ENCODE measurements around the gene LRRC41. TPM values are rescaled to one million over a fixed set of nuclear protein-coding genes. Genes with fewer than 3 reads are reported as not detected.
"Not testable (repeated sequence)": the region's sequence is repeated elsewhere in the genome, so short reads cannot be mapped to it uniquely, and the experiment has no call there.

Gene LRRC41
- total RNA-seq, 1 donor from 2014 or later, result 58.4 TPM

DNA sequence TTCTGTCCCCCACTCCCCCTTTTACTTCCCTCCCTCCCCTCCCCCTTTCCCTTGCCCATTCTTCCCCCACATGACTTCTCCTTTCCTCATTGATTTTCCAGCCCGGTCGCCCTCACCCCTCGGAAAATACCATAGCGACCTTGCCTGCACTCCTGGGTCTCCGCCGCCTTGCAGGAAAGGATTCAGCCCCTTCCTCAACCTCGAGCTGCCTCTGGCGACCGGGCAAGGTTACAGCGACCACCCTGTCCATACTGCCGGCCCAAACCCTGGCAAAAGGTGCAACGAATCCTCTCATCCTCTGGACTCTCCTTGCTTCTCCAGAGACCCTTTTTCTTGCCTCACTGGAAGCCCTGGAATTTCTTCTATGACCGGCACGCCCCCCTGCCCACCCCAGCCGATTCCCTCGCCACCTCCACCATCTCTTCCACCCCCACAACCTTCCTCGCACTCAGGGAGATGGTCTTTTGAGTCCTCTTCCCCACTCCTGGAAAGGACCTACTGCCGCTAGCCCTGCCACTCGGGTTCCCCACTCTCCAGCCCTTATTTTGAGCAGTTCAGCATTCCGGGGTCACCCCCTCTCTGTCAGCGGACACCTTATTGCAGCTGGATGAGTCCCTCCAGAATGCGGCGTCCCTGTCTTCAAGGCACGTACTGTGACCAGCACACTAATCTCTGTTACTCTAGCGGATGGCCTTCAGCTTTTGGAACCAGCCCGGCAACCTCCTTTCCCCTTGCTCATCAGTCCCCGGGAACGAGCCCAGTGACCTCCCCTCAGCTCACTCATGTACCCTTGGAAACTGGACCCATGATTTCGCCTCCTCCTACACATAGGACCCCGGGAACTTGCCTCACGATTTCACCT, 38.0 kb upstream of the LRRC41 start:
- Histone ChIP-seq H3K4me1 (peaks cover 8% of the 10 kb centered on the region), H3K4me3 (peak overlapping the region; percentile 56 to 68), H3K27me3 (no peaks in the 10 kb centered on the region), H3K27ac (peak overlapping the region; percentile 95), H3K9me3 (no peaks in the 10 kb centered on the region), H3K36me3 (peaks cover 0 to 27% of the 10 kb centered on the region in 2 donors)
- intact Hi-C loops (cut with DNase I), result loop anchor here (2.0 kb wide), 1 partner anchor 39 kb away; the partner anchor contains the start of genes LRRC41 and UQCRH
- DNase-seq (ENCODE audit: extremely low spot score in 2 of 2), result no peak
- TF ChIP-seq POLR2AphosphoS5 (IDR thresholded peaks at IDR 0.05; ENCODE audit: insufficient read depth in 1 of 2, low read depth in 1 of 2), result no peak
- TF ChIP-seq POLR2A (IDR thresholded peaks at IDR 0.05), result no peak
- TF ChIP-seq, protein P1, sequence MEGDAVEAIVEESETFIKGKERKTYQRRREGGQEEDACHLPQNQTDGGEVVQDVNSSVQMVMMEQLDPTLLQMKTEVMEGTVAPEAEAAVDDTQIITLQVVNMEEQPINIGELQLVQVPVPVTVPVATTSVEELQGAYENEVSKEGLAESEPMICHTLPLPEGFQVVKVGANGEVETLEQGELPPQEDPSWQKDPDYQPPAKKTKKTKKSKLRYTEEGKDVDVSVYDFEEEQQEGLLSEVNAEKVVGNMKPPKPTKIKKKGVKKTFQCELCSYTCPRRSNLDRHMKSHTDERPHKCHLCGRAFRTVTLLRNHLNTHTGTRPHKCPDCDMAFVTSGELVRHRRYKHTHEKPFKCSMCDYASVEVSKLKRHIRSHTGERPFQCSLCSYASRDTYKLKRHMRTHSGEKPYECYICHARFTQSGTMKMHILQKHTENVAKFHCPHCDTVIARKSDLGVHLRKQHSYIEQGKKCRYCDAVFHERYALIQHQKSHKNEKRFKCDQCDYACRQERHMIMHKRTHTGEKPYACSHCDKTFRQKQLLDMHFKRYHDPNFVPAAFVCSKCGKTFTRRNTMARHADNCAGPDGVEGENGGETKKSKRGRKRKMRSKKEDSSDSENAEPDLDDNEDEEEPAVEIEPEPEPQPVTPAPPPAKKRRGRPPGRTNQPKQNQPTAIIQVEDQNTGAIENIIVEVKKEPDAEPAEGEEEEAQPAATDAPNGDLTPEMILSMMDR (IDR thresholded peaks at IDR 0.05), result no peak

DNA sequence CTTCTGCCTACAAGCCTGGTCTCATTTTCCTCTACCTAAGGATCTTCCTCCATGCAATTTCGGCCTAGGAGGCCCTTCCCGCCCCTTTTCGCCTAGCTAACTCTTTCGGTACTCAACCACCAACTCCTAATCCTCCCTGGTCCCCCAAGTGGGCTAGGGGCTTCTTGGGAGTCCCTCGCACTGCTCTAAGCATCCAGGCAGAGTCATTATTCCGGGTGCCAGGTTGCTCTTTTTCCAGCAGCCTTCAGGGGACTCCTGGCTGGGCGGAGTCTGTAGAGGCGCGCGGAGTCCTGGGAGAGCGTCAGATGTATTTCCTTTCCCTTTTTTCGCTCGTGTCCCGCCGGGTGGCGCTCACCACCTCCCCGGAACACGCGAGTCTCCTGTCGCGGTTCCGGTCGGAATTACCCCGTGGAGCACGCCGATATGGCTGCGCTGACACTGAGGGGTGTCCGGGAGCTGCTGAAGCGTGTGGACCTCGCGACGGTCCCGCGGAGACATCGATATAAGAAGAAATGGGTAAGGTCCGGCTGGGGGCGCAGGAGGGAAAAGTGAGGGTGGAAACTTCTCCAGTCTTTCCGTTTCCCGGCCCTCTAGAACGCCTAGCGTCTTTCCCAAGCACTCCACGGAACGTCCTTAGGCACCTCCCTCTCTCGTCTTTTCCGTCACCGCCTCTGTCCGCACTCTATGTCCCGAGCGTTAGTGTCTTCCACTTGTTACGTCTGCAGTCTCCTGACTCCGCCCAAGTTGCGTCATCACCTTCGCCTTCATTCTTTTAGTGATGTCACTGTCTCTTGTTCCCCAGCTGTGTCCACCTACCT, 37.2 kb upstream of the LRRC41 start, which contains the start of gene NSUN4:
NSUN4 (plus strand) TSS at position 404 of the 818 bp plus-strand sequence; CDS start at position 424, 20 bp downstream.
- Histone ChIP-seq H3K9me3 (no peaks in the 10 kb centered on the region), H3K27ac (peak within 1 kb of the TSS; percentile 95), H3K36me3 (peaks cover 0 to 19% of the 10 kb centered on the region in 2 donors), H3K4me3 (peak within 1 kb of the TSS; percentile 56 to 68), H3K27me3 (no peaks in the 10 kb centered on the region), H3K4me1 (peaks cover 8% of the 10 kb centered on the region)
- intact Hi-C loops (cut with DNase I), result loop anchor here (2.0 kb wide), 1 partner anchor 38 kb away; the partner anchor contains the start of genes LRRC41 and UQCRH
- peak in 1 of 2 donors; percentile 97 for DNase-seq (ENCODE audit: extremely low spot score in 2 of 2)
- TF ChIP-seq, protein P1 (IDR thresholded peaks at IDR 0.05), result peak in 2 of 3 experiments; percentile 34 to 53
- TF ChIP-seq POLR2AphosphoS5 (IDR thresholded peaks at IDR 0.05; ENCODE audit: insufficient read depth in 1 of 2, low read depth in 1 of 2) (peak; percentile 92 to 96), POLR2A (IDR thresholded peaks at IDR 0.05) (peak in 1 of 2 donors; percentile 50)

DNA sequence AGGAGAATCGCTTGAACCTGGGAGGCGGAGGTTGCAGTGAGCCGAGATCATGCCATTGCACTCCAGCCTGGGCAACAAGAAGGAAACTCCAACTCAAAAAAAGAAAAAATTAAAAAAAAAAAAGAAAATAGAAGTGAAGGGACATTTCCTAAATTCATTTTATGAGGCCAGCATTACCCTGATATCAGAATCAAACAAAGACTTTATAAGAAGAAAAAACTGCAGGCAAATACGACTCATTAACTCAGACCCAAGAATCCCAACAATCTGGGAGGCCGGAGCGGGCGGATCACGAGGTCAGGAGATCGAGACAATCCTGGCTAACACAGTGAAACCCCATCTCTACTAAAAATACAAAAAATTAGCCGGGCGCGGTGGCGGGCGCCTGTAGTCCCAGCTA, 34.0 kb upstream of the LRRC41 start:
- H3K27me3 ChIP-seq; intact Hi-C loops (cut with DNase I); H3K4me3 ChIP-seq: not testable (repeated sequence)

DNA sequence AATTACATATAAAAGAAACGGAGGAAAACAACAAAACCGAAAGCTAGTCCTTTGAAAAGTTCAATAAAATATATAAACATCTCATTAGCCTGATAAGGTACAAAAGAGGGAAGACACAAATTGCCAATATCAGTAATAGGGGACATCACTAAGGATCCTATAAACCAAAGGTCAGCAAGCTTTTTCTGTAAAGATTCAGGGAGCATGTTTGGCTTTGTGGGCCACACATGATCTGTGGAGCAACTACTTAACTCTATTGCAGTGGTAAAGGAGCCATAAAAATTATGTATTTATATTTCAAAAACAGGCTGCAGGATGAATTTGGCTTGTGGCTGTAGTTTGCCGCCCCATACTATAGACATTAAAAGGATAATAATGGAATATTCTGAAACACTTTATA, 31.7 kb upstream of the LRRC41 start:
- H3K9me3 ChIP-seq, result no peaks in the 10 kb centered on the region
- TF ChIP-seq, protein P1 (IDR thresholded peaks at IDR 0.05), result no peak
- TF ChIP-seq POLR2AphosphoS5 (IDR thresholded peaks at IDR 0.05; ENCODE audit: insufficient read depth in 1 of 2, low read depth in 1 of 2) (no peak), POLR2A (IDR thresholded peaks at IDR 0.05) (no peak)
- no peak overlapping the region for H3K4me3 ChIP-seq
- H3K4me1 ChIP-seq, result no peaks in the 10 kb centered on the region
- H3K36me3 ChIP-seq, result no peaks in the 10 kb centered on the region
- intact Hi-C loops (cut with DNase I), result no loop called here
- H3K27me3 ChIP-seq, result no peaks in the 10 kb centered on the region
- no peak for DNase-seq (ENCODE audit: extremely low spot score in 2 of 2)
- H3K27ac ChIP-seq, result no peak overlapping the region

More for the DNA sequence above, 34.0 kb upstream of the LRRC41 start:
- not testable (repeated sequence) for H3K27ac ChIP-seq; DNase-seq (ENCODE audit: extremely low spot score in 2 of 2); H3K4me1 ChIP-seq; H3K9me3 ChIP-seq; H3K36me3 ChIP-seq

DNA sequence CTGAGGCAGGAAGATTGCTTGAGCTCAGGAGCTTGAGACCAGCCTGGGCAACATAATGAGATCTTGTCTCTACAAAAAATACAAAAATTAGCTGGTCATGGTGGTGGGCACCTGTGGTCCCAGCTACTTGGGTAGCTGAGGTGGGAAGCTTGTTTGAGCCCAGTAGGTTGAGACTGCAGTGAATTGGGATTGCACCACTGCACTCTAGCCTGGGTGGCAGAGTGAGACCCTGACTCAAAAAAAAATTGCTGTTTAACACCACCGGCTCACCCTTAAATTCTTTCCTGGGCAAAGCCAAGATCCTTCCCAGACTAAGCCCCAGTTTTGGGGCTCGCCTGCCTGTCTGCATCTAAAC, 30.6 kb upstream of the LRRC41 start:
- DNase-seq (ENCODE audit: extremely low spot score in 2 of 2), result no peak
- H3K9me3 ChIP-seq, result no peaks in the 10 kb centered on the region
- no peaks in the 10 kb centered on the region for H3K4me1 ChIP-seq
- no peaks in the 10 kb centered on the region for H3K36me3 ChIP-seq
- H3K27me3 ChIP-seq, result no peaks in the 10 kb centered on the region
- H3K27ac ChIP-seq, result no peak overlapping the region
- TF ChIP-seq, protein P1 (IDR thresholded peaks at IDR 0.05), result no peak
- TF ChIP-seq POLR2AphosphoS5 (IDR thresholded peaks at IDR 0.05; ENCODE audit: insufficient read depth in 1 of 2, low read depth in 1 of 2) (no peak), POLR2A (IDR thresholded peaks at IDR 0.05) (no peak)
- intact Hi-C loops (cut with DNase I), result no loop called here
- H3K4me3 ChIP-seq, result no peak overlapping the region
